ENCODE data around the gene WNT2. TPM values are rescaled to one million over a fixed set of nuclear protein-coding genes. Genes with fewer than 3 reads are reported as not detected.

Gene WNT2
- total RNA-seq, 3 donors from 2014 or later, result 1.5 to 2.4 (median 2.0) TPM

DNA sequence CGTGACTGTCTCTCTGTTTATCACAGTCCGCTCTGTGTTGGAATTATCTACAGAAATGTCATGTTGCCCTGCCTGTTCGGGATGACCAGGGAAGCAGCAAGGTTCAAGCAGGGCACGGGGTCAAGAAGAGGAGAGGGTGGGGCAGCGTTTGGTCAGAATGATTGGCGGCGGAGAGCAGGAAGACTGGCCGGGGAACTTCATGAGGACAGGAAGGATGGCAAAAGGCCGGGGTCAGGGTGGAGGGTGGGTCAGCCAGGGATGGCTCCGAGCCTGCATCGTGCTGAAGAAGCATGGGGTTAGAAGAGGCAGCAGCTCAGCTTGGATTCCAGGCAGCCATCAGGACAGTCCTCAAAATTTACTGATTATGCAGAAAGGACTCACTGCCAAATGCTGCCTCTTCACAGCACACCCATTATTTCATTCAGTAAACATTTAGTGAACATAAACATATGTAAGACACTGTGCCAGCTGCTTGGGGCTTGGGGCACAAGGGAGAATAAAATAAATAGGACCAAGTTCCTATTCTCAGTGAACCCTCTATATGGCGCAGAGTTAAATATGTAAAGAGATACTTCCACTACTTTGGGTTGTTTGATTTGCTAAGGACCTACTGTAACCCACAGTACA, 42.8 kb downstream of the WNT2 start:
- Histone ChIP-seq H3K9me3 (no peaks in the 10 kb centered on the region), H3K27ac (no peak overlapping the region), H3K36me3 (no peaks in the 10 kb centered on the region), H3K4me3 (no peak overlapping the region), H3K4me1 (no peaks in the 10 kb centered on the region), H3K27me3 (no peaks in the 10 kb centered on the region)
- DNase-seq (ENCODE audit: low spot score in 2 of 2), result no peak
- TF ChIP-seq POLR2AphosphoS5 (IDR thresholded peaks at IDR 0.05), result no peak
- TF ChIP-seq POLR2A (IDR thresholded peaks at IDR 0.05), result no peak
- TF ChIP-seq, protein P1, sequence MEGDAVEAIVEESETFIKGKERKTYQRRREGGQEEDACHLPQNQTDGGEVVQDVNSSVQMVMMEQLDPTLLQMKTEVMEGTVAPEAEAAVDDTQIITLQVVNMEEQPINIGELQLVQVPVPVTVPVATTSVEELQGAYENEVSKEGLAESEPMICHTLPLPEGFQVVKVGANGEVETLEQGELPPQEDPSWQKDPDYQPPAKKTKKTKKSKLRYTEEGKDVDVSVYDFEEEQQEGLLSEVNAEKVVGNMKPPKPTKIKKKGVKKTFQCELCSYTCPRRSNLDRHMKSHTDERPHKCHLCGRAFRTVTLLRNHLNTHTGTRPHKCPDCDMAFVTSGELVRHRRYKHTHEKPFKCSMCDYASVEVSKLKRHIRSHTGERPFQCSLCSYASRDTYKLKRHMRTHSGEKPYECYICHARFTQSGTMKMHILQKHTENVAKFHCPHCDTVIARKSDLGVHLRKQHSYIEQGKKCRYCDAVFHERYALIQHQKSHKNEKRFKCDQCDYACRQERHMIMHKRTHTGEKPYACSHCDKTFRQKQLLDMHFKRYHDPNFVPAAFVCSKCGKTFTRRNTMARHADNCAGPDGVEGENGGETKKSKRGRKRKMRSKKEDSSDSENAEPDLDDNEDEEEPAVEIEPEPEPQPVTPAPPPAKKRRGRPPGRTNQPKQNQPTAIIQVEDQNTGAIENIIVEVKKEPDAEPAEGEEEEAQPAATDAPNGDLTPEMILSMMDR (IDR thresholded peaks at IDR 0.05), result no peak
- intact Hi-C loops (cut with DNase I; ENCODE audit: low total_unique reads), result no loop called here

GRCh38 chr7:117279203-117279602, 43.7 kb downstream of the WNT2 start:
- TF ChIP-seq POLR2A (IDR thresholded peaks at IDR 0.05) (no peak), POLR2AphosphoS5 (IDR thresholded peaks at IDR 0.05) (no peak)
- Histone ChIP-seq H3K36me3 (no peaks in the 10 kb centered on the region), H3K27me3 (no peaks in the 10 kb centered on the region), H3K4me1 (no peaks in the 10 kb centered on the region), H3K4me3 (no peak overlapping the region), H3K27ac (no peak overlapping the region), H3K9me3 (no peaks in the 10 kb centered on the region)
- intact Hi-C loops (cut with DNase I; ENCODE audit: low total_unique reads), result no loop called here
- no peak for DNase-seq (ENCODE audit: low spot score in 2 of 2)

DNA sequence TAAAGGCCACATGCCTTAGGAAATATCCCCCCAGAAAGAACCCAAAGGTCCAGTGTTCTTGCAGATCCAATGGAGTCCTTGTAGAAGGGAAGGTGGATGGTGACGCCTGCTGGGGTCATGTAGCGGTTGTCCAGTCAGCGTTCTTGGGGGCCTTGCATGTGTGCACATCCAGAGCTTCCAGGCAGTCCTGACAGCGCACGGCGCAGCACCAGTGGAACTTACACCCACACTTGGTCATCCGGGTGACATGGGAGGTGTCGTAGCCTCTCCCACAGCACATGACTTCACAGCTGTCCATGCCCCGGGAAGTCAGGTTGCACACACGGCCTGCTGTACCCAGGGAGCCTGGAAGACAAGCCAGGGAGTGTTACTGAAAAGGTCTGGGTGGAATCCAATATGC, 44.8 kb downstream of the WNT2 start:
- no peaks in the 10 kb centered on the region for H3K9me3 ChIP-seq
- no peaks in the 10 kb centered on the region for H3K4me1 ChIP-seq
- no peak overlapping the region for H3K27ac ChIP-seq
- H3K27me3 ChIP-seq, result no peaks in the 10 kb centered on the region
- DNase-seq (ENCODE audit: low spot score in 2 of 2), result no peak
- intact Hi-C loops (cut with DNase I; ENCODE audit: low total_unique reads), result no loop called here
- TF ChIP-seq, protein P1 (IDR thresholded peaks at IDR 0.05), result no peak
- H3K4me3 ChIP-seq, result no peak overlapping the region
- H3K36me3 ChIP-seq, result no peaks in the 10 kb centered on the region

DNA sequence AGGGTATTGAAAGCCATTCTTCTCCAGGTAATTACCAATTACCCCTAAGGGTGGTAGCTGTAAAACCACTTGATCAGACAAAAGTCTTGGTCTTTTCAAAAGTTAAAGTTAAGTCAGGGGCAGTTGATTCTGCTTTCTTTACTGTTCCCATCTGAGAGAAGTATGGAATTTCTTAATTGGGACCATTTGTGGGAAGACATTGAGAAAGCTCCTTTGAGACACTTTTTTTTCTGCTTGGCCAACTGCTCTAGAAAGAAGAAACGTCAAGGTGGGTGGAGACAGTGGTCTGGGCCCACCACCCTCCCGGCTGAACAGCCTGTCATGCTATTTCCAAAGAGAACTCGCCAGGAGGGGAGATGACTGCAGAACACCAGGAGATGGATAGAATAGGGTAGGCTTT, 45.3 kb downstream of the WNT2 start:
- H3K36me3 ChIP-seq, result no peaks in the 10 kb centered on the region
- DNase-seq (ENCODE audit: low spot score in 2 of 2), result no peak
- H3K4me1 ChIP-seq, result no peaks in the 10 kb centered on the region
- no peak for TF ChIP-seq POLR2AphosphoS5 (IDR thresholded peaks at IDR 0.05)
- no peak for TF ChIP-seq POLR2A (IDR thresholded peaks at IDR 0.05)
- no peak overlapping the region for H3K27ac ChIP-seq
- no peaks in the 10 kb centered on the region for H3K27me3 ChIP-seq
- H3K9me3 ChIP-seq, result no peaks in the 10 kb centered on the region
- no peak overlapping the region for H3K4me3 ChIP-seq
- intact Hi-C loops (cut with DNase I; ENCODE audit: low total_unique reads), result no loop called here

DNA sequence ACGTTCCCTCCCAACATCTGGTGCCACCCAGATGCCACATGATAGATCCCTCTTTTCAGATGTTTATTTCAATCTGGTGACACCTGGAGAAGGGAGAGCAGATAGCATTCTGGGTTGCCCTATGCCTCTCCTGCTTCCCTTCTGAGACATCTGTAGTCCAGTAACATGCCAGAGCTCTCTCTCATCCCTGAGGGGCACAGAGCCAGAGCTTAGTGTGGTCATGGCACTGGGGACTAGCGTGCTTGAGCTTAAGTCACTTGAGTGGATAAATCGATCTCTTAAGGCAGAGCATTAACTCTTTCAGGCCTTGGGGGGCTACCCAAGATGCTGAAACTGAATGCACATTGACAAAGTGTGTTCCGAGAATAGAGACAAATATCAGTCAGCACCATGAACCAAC, 47.9 kb downstream of the WNT2 start:
- Histone ChIP-seq H3K4me1 (no peaks in the 10 kb centered on the region), H3K27ac (no peak overlapping the region), H3K4me3 (no peak overlapping the region), H3K27me3 (no peaks in the 10 kb centered on the region), H3K9me3 (no peaks in the 10 kb centered on the region), H3K36me3 (no peaks in the 10 kb centered on the region)
- no peak for DNase-seq (ENCODE audit: low spot score in 2 of 2)
- TF ChIP-seq, protein P1 (IDR thresholded peaks at IDR 0.05), result no peak
- TF ChIP-seq POLR2AphosphoS5 (IDR thresholded peaks at IDR 0.05) (no peak), POLR2A (IDR thresholded peaks at IDR 0.05) (no peak)
- intact Hi-C loops (cut with DNase I; ENCODE audit: low total_unique reads), result no loop called here

- TF ChIP-seq, protein P1 (IDR thresholded peaks at IDR 0.05), result no peak
- no peak for TF ChIP-seq POLR2A (IDR thresholded peaks at IDR 0.05)
- no peaks in the 10 kb centered on the region for H3K27me3 ChIP-seq
- no peak overlapping the region for H3K27ac ChIP-seq
- no peak overlapping the region for H3K4me3 ChIP-seq
- H3K4me1 ChIP-seq, result no peaks in the 10 kb centered on the region
- intact Hi-C loops (cut with DNase I; ENCODE audit: low total_unique reads), result no loop called here
- H3K9me3 ChIP-seq, result no peaks in the 10 kb centered on the region
- H3K36me3 ChIP-seq, result no peaks in the 10 kb centered on the region
- peak in 1 of 2 donors; percentile 18 for DNase-seq (ENCODE audit: low spot score in 2 of 2)
These were observed 49.0 kb downstream of the WNT2 start for GRCh38 chr7:117273814-117274225.

All from breast epithelium (tissue), 4 donors.